DND-41 (cell line): ENCODE results near the gene GNAS-AS1.

Experiments used
- CTCF ChIP-seq: IDR thresholded peaks from 2 replicates; pipeline ENCODE4 v1.5.1; 2012; ENCODE audit warnings: borderline replicate concordance, low read length, moderate library complexity, mild to moderate bottlenecking; ENCODE audit not compliant: poor library complexity, severe bottlenecking; ENCODE audit errors: extremely low read depth
- EZH2 ChIP-seq: IDR thresholded peaks from 3 replicates; pipeline ENCODE4 v1.6.1; 2012; ENCODE audit warnings: borderline replicate concordance, low read depth, mild to moderate bottlenecking, moderate library complexity, low read length, inconsistent platforms; ENCODE audit not compliant: severe bottlenecking

GRCh38 chr20:58797371-58798338, 53.0 kb downstream of the GNAS-AS1 start:
- TF ChIP-seq CTCF (no peak), EZH2 (no peak)
